ENCODE data around the gene MXI1. TPM values are rescaled to one million over a fixed set of nuclear protein-coding genes. Genes with fewer than 3 reads are reported as not detected.
"Not testable (repeated sequence)": the region's sequence is repeated elsewhere in the genome, so short reads cannot be mapped to it uniquely, and the experiment has no call there.

MXI1 gene
- polyA plus RNA-seq, 1 donor = 22.9 TPM

DNA sequence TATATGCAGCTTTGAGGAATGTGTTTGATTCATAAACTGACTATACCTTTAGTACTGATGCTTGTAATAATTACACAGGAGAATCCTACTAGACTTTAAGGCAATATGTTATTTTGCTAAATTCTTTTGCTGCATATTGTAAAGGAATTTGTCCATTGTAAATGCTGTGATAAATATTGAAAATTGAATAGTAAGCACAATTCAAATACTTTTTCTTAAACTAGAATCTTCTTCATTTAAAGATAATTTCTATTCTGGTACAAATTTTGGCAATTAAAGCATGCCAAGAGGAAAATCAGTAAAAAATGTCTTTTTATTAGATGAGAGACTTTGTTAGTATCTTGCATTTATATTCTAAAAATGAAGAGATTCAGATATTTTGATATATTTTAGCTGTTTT lies 51.9 kb downstream of the MXI1 start:
- no peak for DNase-seq
- Histone ChIP-seq H3K4me3 (ENCODE audit: low read length) (no peak overlapping the region), H3K27me3 (ENCODE audit: control insufficient read depth, insufficient read depth, low read length) (no peaks in the 10 kb centered on the region), H3K4me1 (ENCODE audit: control insufficient read depth, insufficient read depth, low read length) (no peaks in the 10 kb centered on the region), H3K27ac (ENCODE audit: low read length) (no peak overlapping the region), H3K9me3 (ENCODE audit: control insufficient read depth, low read depth, low read length) (no peaks in the 10 kb centered on the region), H3K36me3 (ENCODE audit: control insufficient read depth, insufficient read depth, low read length) (no peaks in the 10 kb centered on the region)

DNA sequence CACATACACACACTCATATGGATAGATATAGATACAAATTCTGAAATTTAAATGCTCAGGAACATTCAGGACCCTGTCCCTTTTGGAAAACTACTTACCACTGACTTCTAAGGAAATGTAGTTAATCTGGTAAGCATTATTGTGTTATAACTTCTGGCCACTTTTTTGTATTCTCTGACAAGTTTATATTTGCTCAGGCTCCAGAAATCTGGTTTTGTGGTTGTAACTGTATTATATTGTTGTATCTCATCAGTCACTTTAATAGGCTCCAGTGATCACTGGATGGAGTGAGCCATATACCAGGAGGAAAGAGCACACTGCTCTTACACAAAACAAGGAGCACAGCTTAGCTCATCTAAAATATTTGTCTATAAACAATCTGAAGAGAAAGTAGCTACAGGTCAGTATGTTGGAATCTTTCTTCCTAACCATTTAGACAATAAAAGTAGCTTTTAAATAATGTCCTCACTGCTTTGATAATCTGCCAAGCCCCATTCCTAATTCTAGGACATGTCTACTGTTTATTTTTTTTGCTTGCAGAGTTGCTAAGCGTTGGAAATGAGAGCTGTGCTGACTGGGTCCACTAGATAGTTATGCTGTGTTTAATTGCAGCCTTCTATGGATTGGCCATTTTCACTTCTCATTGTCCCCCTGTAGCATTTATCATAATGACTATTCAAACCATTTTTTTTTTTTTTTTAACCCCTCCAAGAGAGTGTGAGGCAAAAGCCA lies 53.5 kb downstream of the MXI1 start:
- Histone ChIP-seq H3K27me3 (ENCODE audit: control insufficient read depth, insufficient read depth, low read length) (no peaks in the 10 kb centered on the region), H3K4me3 (ENCODE audit: low read length) (no peak overlapping the region), H3K4me1 (ENCODE audit: control insufficient read depth, insufficient read depth, low read length) (no peaks in the 10 kb centered on the region), H3K9me3 (ENCODE audit: control insufficient read depth, low read depth, low read length) (no peaks in the 10 kb centered on the region), H3K36me3 (ENCODE audit: control insufficient read depth, insufficient read depth, low read length) (no peaks in the 10 kb centered on the region), H3K27ac (ENCODE audit: low read length) (no peak overlapping the region)
- 83% methylated on average over 1 of the region's 1 CpG for WGBS (ENCODE audit: insufficient coverage, low lambda C conversion rate)
- DNase-seq = no peak

DNA sequence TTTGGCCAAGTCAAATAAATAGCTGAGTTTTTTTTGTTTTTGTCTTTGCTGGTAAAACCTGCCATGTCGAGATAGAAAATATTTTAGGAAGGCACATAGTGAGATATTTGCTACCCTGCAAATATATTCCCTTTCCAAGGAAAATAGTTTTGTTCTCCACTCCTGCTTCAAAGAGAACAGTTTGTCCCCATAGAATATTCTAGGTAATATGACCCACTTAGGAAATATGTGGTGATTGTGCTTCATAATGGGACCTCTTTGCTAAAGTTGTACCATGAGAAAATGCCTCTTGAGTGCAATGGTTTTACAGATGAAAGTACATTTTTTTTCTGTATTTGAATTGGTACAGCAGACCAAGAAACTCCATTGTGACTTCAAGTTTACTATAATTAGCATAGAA lies 55.8 kb downstream of the MXI1 start:
- no peaks in the 10 kb centered on the region for H3K36me3 ChIP-seq (ENCODE audit: control insufficient read depth, insufficient read depth, low read length)
- WGBS (ENCODE audit: insufficient coverage, low lambda C conversion rate) = 80% methylated on average over 1 of the region's 1 CpG
- no peak overlapping the region for H3K4me3 ChIP-seq (ENCODE audit: low read length)
- no peaks in the 10 kb centered on the region for H3K9me3 ChIP-seq (ENCODE audit: control insufficient read depth, low read depth, low read length)
- DNase-seq = no peak
- H3K27ac ChIP-seq (ENCODE audit: low read length) = no peak overlapping the region
- no peaks in the 10 kb centered on the region for H3K27me3 ChIP-seq (ENCODE audit: control insufficient read depth, insufficient read depth, low read length)
- no peaks in the 10 kb centered on the region for H3K4me1 ChIP-seq (ENCODE audit: control insufficient read depth, insufficient read depth, low read length)

DNA sequence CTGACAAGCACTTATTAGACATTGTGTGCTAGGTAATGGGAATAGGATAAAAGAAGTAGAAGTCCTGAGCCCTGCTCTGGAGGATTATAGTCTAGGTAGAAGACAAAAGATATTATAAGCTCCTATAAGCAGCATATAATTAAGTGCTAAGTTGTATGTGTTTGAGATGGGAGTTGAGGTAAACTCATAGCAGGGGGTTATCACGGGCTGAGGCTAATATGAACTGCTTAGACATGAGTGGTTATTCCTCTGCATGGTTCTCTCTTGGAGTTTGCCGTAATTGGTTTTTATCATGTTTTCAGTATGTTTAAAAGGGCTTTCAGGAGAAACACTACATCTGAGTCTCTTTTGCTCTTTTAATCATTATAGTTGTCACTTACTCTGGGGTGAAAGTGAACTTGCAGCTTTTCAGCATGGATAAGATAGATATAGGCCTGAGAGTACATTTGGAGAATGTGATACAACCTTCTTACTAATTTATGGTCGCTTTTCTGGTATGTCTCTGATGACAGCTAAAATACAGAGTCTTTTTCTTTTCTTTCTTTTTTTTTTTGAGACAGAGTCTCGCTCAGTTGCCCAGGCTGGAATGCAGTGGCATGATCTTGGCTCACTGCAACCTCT lies 58.3 kb downstream of the MXI1 start:
- no peaks in the 10 kb centered on the region for H3K9me3 ChIP-seq (ENCODE audit: control insufficient read depth, low read depth, low read length)
- H3K4me3 ChIP-seq (ENCODE audit: low read length) = no peak overlapping the region
- H3K4me1 ChIP-seq (ENCODE audit: control insufficient read depth, insufficient read depth, low read length) = peaks cover 4% of the 10 kb centered on the region
- 100% methylated on average over 2 of the region's 4 CpGs for WGBS (ENCODE audit: insufficient coverage, low lambda C conversion rate)
- H3K36me3 ChIP-seq (ENCODE audit: control insufficient read depth, insufficient read depth, low read length) = no peaks in the 10 kb centered on the region
- H3K27ac ChIP-seq (ENCODE audit: low read length) = no peak overlapping the region
- no peaks in the 10 kb centered on the region for H3K27me3 ChIP-seq (ENCODE audit: control insufficient read depth, insufficient read depth, low read length)
- no peak for DNase-seq

DNA sequence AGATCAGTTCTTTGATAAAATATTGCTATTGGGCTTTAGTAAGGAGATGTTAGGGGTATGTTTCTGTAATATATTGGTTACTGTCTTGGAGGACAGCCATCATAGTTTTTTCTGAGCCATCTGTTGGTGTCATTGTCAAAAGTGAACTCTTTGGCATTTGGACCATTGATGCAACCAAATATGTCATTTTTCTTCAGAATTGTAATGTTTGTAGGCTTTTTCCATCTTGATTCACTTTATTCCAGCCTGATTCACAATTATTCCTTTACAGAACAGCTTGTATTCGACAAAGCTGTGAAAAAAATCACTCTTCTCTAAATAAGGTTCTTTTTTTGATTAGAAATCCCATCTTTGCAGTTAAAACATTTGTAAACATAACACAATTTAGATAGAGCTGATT lies 59.9 kb downstream of the MXI1 start:
- no peak overlapping the region for H3K4me3 ChIP-seq (ENCODE audit: low read length)
- no peaks in the 10 kb centered on the region for H3K27me3 ChIP-seq (ENCODE audit: control insufficient read depth, insufficient read depth, low read length)
- WGBS (ENCODE audit: insufficient coverage, low lambda C conversion rate) = 88% methylated on average over 1 of the region's 1 CpG
- H3K27ac ChIP-seq (ENCODE audit: low read length) = no peak overlapping the region
- H3K9me3 ChIP-seq (ENCODE audit: control insufficient read depth, low read depth, low read length) = no peaks in the 10 kb centered on the region
- no peaks in the 10 kb centered on the region for H3K36me3 ChIP-seq (ENCODE audit: control insufficient read depth, insufficient read depth, low read length)
- DNase-seq = no peak
- H3K4me1 ChIP-seq (ENCODE audit: control insufficient read depth, insufficient read depth, low read length) = peaks cover 4% of the 10 kb centered on the region

DNA sequence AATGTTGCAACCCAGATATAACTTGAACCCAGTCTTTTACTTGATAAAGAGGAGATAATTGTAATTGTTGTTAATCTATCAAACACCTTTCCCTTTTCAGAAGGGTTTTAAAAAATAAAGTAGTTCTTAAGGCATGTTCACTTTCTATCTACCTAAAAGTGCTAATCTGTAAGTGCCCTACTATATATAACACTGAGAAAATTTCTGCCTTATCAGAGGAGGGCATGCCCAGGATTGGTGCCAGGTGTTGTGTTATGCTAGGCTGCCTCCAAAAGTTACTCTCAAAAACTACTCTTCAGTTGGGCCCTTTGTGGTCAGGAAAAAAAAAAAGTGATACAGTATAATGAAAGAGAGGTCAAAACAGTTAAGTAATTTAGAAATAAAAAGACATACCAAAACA lies 61.0 kb downstream of the MXI1 start:
- Histone ChIP-seq H3K9me3 (ENCODE audit: control insufficient read depth, low read depth, low read length) (no peaks in the 10 kb centered on the region), H3K4me1 (ENCODE audit: control insufficient read depth, insufficient read depth, low read length) (peaks cover 4% of the 10 kb centered on the region), H3K27ac (ENCODE audit: low read length) (no peak overlapping the region), H3K36me3 (ENCODE audit: control insufficient read depth, insufficient read depth, low read length) (no peaks in the 10 kb centered on the region), H3K4me3 (ENCODE audit: low read length) (no peak overlapping the region), H3K27me3 (ENCODE audit: control insufficient read depth, insufficient read depth, low read length) (no peaks in the 10 kb centered on the region)
- no peak for DNase-seq

DNA sequence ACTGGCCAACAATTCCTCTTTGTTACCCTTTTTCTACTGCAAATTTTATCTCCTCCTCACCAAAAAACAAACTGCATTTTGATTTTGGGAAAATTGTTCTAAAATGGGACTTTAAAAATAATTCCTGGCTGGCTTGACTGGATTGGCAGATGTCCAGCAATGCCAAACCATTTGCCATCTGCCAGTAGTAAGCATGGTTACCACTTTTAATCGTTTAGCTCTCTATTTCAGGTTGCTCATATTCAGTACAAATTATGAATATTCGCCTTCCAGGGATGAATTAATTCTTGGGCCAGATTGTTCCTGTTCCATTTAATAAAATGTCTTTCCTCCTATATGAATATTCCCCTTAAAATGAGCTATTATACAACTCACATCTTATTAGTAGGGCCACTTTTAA lies 61.6 kb downstream of the MXI1 start:
- no peaks in the 10 kb centered on the region for H3K27me3 ChIP-seq (ENCODE audit: control insufficient read depth, insufficient read depth, low read length)
- no peaks in the 10 kb centered on the region for H3K36me3 ChIP-seq (ENCODE audit: control insufficient read depth, insufficient read depth, low read length)
- WGBS (ENCODE audit: insufficient coverage, low lambda C conversion rate) = no CpG with 5 or more reads among the region's 2 CpGs
- H3K27ac ChIP-seq (ENCODE audit: low read length) = peak overlapping the region; percentile 58
- peaks cover 4% of the 10 kb centered on the region for H3K4me1 ChIP-seq (ENCODE audit: control insufficient read depth, insufficient read depth, low read length)
- H3K4me3 ChIP-seq (ENCODE audit: low read length) = peak overlapping the region; percentile 22
- no peak for DNase-seq
- H3K9me3 ChIP-seq (ENCODE audit: control insufficient read depth, low read depth, low read length) = no peaks in the 10 kb centered on the region

- peak overlapping the region; percentile 22 for H3K4me3 ChIP-seq (ENCODE audit: low read length)
- H3K36me3 ChIP-seq (ENCODE audit: control insufficient read depth, insufficient read depth, low read length) = no peaks in the 10 kb centered on the region
- peak overlapping the region; percentile 58 for H3K27ac ChIP-seq (ENCODE audit: low read length)
- peak; percentile 67 to 89 for DNase-seq
- no peaks in the 10 kb centered on the region for H3K27me3 ChIP-seq (ENCODE audit: control insufficient read depth, insufficient read depth, low read length)
- no CpG with 5 or more reads among the region's 4 CpGs for WGBS (ENCODE audit: insufficient coverage, low lambda C conversion rate)
- no peaks in the 10 kb centered on the region for H3K9me3 ChIP-seq (ENCODE audit: control insufficient read depth, low read depth, low read length)
- peaks cover 4% of the 10 kb centered on the region for H3K4me1 ChIP-seq (ENCODE audit: control insufficient read depth, insufficient read depth, low read length)
Observed at GRCh38 chr10:110269374-110270318, 62.2 kb downstream of the MXI1 start.

- not testable (repeated sequence) for H3K4me1 ChIP-seq (ENCODE audit: control insufficient read depth, insufficient read depth, low read length); H3K4me3 ChIP-seq (ENCODE audit: low read length); H3K36me3 ChIP-seq (ENCODE audit: control insufficient read depth, insufficient read depth, low read length); H3K27ac ChIP-seq (ENCODE audit: low read length); H3K9me3 ChIP-seq (ENCODE audit: control insufficient read depth, low read depth, low read length); H3K27me3 ChIP-seq (ENCODE audit: control insufficient read depth, insufficient read depth, low read length); DNase-seq
- WGBS (ENCODE audit: insufficient coverage, low lambda C conversion rate) = 100% methylated on average over 1 of the region's 15 CpGs
Observed at GRCh38 chr10:110272995-110273394, 65.6 kb downstream of the MXI1 start.

GRCh38 chr10:110273474-110273873 lies 66.1 kb downstream of the MXI1 start:
- H3K4me1 ChIP-seq (ENCODE audit: control insufficient read depth, insufficient read depth, low read length) = peaks cover 4% of the 10 kb centered on the region
- no peak overlapping the region for H3K4me3 ChIP-seq (ENCODE audit: low read length)
- H3K27ac ChIP-seq (ENCODE audit: low read length) = no peak overlapping the region
- WGBS (ENCODE audit: insufficient coverage, low lambda C conversion rate) = 71% methylated on average over 2 of the region's 4 CpGs
- no peaks in the 10 kb centered on the region for H3K9me3 ChIP-seq (ENCODE audit: control insufficient read depth, low read depth, low read length)
- H3K27me3 ChIP-seq (ENCODE audit: control insufficient read depth, insufficient read depth, low read length) = no peaks in the 10 kb centered on the region
- no peaks in the 10 kb centered on the region for H3K36me3 ChIP-seq (ENCODE audit: control insufficient read depth, insufficient read depth, low read length)
- DNase-seq = peak in 1 of 2 donors; percentile 33

Data from large intestine (tissue), 3 donors.